Adrenal gland (tissue), 12 donors: ENCODE results near the gene LSS. TPM values are rescaled to one million over a fixed set of nuclear protein-coding genes. Genes with fewer than 3 reads are reported as not detected.
"Not testable (repeated sequence)": the region's sequence is repeated elsewhere in the genome, so short reads cannot be mapped to it uniquely, and the experiment has no call there.

Experiments
- DNase-seq, 7 donors: peaks; one replicate each; pipeline ENCODE4 v3.0.0-alpha.2; 2019 to 2020
- H3K27ac ChIP-seq, 5 donors: fragments of 200-600 bp; sonication (generic) in 4 of 5; 1 replicate in 3 of 5; 2 replicates in 2 of 5; pipeline versions ENCODE4 v1.5.1 to v1.8.0; 2016 to 2020; ENCODE audit warnings: mild to moderate bottlenecking in 1 of 5
- H3K27me3 ChIP-seq: fragments of 200-600 bp; 2 replicates; pipeline ENCODE4 v1.8.0; 2021
- H3K36me3 ChIP-seq, 2 donors: fragments of 200-600 bp; replicated peaks in 1 of 2; 1 replicate in 1 of 2; 2 replicates in 1 of 2; pipeline versions ENCODE4 v1.5.1 to v1.8.0; 2018 to 2022
- H3K4me1 ChIP-seq, 2 donors: fragments of 200-600 bp; replicated peaks in 1 of 2; 1 replicate in 1 of 2; 2 replicates in 1 of 2; pipeline versions ENCODE4 v1.5.1 to v1.8.0; 2018 to 2021
- H3K4me3 ChIP-seq, 4 donors: fragments of 200-600 bp; sonication (generic) in 3 of 4; one replicate each; pipeline ENCODE4 v1.5.1; 2016 to 2018
- H3K9me3 ChIP-seq, 3 donors: fragments of 200-600 bp; sonication (generic) in 1 of 3; replicated peaks in 1 of 3; 1 replicate in 2 of 3; 2 replicates in 1 of 3; pipeline versions ENCODE4 v1.5.1 to v1.8.0; 2016 to 2021
- POLR2A ChIP-seq, 2 donors: fragments of 450-650 bp; IDR thresholded peaks; one replicate each; pipeline ENCODE4 v1.6.1; 2017; ENCODE audit warnings: antibody characterized with exemption in 2 of 2, mild to moderate bottlenecking in 2 of 2, moderate library complexity in 1 of 2
- WGBS, 4 donors: extraction: QIAGEN DNeasy Blood & Tissue Kit in 2 of 4; methylation state at CpG; one replicate each; pipeline versions ENCODE4 v1.1.5 to v1.1.7; 2013 to 2017; 5-methylcytosine and 5-hydroxymethylcytosine counted together
- intact Hi-C, 2 donors: fragments of 100-400 bp; cut with DNase I; formaldehyde crosslinking; loops; one replicate each; pipeline versions ENCODE4 v1.14.1 to v1.15.0; 2022 to 2023
- polyA plus RNA-seq, 3 donors: library from polyadenylated mRNA; stranded (reverse); fragments of 200-250 nt in 2 of 3; fragments of 350-450 nt in 1 of 3; fragmentation: Illumina TruSeq in 1 of 3; extraction: RNeasy Lipid Tissue Mini Kit (QIAGEN cat#74804) in 1 of 3; gene quantifications; one replicate each; pipeline ENCODE4 v1.2.3, GENCODE V29; 2013 to 2014
- total RNA-seq, 9 donors: library from RNA; depleted of rRNA in 4 of 9; stranded (reverse); fragments of >200 nt in 4 of 9; fragments of 120-200 nt in 1 of 9; fragmentation: NEBNext Ultra II Directional in 1 of 9; extraction: Animal tissue kit (Norgen Biotek cat#: 25700) in 1 of 9; gene quantifications; one replicate each; pipeline versions ENCODE4 v1.1.0 to v1.2.4, GENCODE V29; 2013 to 2023
- TF ChIP-seq, protein P1 (sequence below), 6 experiments: fragments of 450-650 bp in 4 of 6; fragments of 200-600 bp in 2 of 6; sonication (generic) in 1 of 6; IDR thresholded peaks; 1 replicate in 5 of 6; 2 replicates in 1 of 6; pipeline versions ENCODE4 v1.5.1 to v1.8.0; 2016 to 2021; ENCODE audit warnings: antibody characterized with exemption in 6 of 6, mild to moderate bottlenecking in 2 of 6, moderate library complexity in 1 of 6
- donor health status: healthy with polysubstance abuse.
- donor health status: Bipolar disorder and iron deficiency.
- donor health status: DM: yes; HTN: yes; CAD: no.
- donor health status: DM: no; HTN: no; CAD: no.
- donor health status: DM: no; HTN: no; CAD: no.
- donor health status: DM: yes; HTN: yes; CAD: no.

LSS gene
- total and polyA plus RNA-seq, 12 donors, result 46.3 to 246 (median 79.8) TPM

DNA sequence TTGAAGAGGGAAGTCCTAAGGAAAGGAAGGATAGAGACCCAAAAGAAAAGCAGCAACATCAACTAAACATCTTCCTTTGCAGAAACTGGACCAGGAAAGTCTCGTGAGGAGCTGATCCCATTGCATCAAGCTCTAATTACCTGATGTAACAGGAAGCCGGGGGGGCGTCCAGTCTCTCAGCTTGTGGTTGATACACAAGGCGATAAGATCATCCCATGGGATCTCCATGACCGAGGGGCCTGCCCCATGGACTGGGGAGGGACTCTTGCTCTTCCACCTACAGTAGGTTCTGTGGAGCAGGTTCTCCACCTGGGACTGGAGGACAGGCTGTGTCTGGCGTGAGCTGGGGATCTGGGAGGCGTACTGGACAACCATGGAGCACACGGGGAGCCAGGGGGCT, 14.8 kb upstream of the LSS start:
- Histone ChIP-seq H3K4me3 (no peak overlapping the region), H3K27me3 (no peaks in the 10 kb centered on the region), H3K4me1 (no peaks in the 10 kb centered on the region), H3K9me3 (no peaks in the 10 kb centered on the region), H3K36me3 (peaks cover 0 to 93% of the 10 kb centered on the region in 2 donors), H3K27ac (no peak overlapping the region)
- 88 to 96% (median 93%) methylated on average over 8 of the region's 8 CpGs for WGBS, 4 donors
- TF ChIP-seq, protein P1, sequence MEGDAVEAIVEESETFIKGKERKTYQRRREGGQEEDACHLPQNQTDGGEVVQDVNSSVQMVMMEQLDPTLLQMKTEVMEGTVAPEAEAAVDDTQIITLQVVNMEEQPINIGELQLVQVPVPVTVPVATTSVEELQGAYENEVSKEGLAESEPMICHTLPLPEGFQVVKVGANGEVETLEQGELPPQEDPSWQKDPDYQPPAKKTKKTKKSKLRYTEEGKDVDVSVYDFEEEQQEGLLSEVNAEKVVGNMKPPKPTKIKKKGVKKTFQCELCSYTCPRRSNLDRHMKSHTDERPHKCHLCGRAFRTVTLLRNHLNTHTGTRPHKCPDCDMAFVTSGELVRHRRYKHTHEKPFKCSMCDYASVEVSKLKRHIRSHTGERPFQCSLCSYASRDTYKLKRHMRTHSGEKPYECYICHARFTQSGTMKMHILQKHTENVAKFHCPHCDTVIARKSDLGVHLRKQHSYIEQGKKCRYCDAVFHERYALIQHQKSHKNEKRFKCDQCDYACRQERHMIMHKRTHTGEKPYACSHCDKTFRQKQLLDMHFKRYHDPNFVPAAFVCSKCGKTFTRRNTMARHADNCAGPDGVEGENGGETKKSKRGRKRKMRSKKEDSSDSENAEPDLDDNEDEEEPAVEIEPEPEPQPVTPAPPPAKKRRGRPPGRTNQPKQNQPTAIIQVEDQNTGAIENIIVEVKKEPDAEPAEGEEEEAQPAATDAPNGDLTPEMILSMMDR (IDR thresholded peaks at IDR 0.05), result no peak
- no peak for TF ChIP-seq POLR2A (IDR thresholded peaks at IDR 0.05)
- no peak for DNase-seq
- intact Hi-C loops, result no loop called here

DNA sequence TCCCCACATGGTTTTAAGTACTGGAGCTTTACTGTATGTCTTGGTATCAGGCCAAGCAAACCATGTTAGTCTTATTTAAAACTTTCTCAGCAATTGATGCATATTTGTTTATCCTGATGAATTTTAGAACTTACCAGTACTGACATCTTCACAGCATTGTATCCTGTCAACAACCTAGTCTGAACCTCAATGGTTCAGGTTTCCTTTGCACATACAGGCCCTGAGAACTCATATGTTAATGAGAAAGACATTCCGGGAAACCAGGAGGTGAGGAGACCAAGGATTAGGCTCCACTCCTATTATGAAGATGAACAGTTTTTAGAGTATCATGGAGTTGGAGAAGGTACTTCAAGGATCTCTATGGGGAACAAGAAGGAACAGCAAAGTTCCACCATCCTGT, 13.0 kb upstream of the LSS start:
- H3K4me1 ChIP-seq, DNase-seq, H3K4me3 ChIP-seq, H3K27ac ChIP-seq, H3K9me3 ChIP-seq, intact Hi-C loops, H3K27me3 ChIP-seq: not testable (repeated sequence)
- 58 to 100% (median 92%) methylated on average over 1 of the region's 1 CpG for WGBS, 4 donors
- peaks cover 0 to 89% of the 10 kb centered on the region in 2 donors for H3K36me3 ChIP-seq

DNA sequence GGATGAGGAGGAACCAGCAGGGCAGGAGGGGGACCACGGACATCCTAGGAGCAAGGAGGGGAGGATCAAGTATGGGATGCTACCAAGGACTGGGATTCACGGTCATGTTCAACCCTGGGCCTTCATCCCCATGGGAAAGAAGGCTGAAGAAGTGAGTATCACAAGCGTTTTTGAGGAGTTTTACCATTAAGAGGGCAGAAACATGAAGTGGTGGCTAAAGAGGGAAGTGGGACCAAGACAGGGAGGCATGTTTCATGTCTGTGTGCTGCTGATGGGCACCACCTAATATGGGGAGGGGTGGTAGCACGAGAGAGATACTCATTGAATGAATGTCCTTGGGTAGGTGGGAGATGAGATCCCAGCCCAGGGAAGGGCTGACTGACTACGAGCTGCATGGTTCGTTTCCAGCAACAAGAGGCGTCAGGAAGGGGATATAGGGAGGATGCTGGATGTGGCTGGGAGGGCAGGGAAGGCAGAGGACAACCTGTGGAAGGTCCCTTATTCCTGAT, 11.3 kb upstream of the LSS start:
- intact Hi-C loops, result no loop called here
- Histone ChIP-seq H3K27ac (no peak overlapping the region), H3K4me1 (no peaks in the 10 kb centered on the region), H3K27me3 (no peaks in the 10 kb centered on the region), H3K36me3 (peaks cover 0 to 89% of the 10 kb centered on the region in 2 donors), H3K9me3 (no peaks in the 10 kb centered on the region), H3K4me3 (no peak overlapping the region)
- TF ChIP-seq POLR2A (IDR thresholded peaks at IDR 0.05), result no peak
- TF ChIP-seq, protein P1 (IDR thresholded peaks at IDR 0.05), result no peak
- no peak for DNase-seq
- WGBS, 4 donors, result 86 to 88% (median 87%) methylated on average over 7 of the region's 7 CpGs

DNA sequence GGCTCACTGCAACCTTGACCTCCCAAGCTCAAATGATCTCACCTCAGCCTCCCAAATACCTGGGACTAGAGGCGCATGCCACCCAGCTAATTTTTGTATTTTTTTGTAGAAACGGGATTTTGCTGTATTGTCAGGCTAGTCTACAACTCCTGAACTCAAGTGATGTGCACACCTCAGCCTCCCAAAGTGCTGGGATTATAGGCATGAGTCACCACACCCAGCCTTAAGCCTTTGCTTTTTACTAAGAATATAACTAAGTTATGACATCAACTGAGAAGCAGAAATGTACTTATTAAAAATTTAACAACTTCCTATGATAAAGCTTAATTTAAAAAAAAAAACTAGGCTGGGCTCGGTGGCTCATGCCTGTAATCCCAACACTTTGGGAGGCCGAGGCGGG, 8.9 kb upstream of the LSS start:
- TF ChIP-seq POLR2A (IDR thresholded peaks at IDR 0.05), result no peak
- TF ChIP-seq, protein P1 (IDR thresholded peaks at IDR 0.05), result no peak
- intact Hi-C loops, result no loop called here
- no peaks in the 10 kb centered on the region for H3K9me3 ChIP-seq
- H3K4me1 ChIP-seq, result no peaks in the 10 kb centered on the region
- WGBS, 4 donors, result 87 to 92% (median 90%) methylated on average over 5 of the region's 5 CpGs
- no peaks in the 10 kb centered on the region for H3K27me3 ChIP-seq
- no peak overlapping the region for H3K4me3 ChIP-seq
- peaks cover 0 to 78% of the 10 kb centered on the region in 2 donors for H3K36me3 ChIP-seq
- no peak for DNase-seq
- no peak overlapping the region for H3K27ac ChIP-seq

DNA sequence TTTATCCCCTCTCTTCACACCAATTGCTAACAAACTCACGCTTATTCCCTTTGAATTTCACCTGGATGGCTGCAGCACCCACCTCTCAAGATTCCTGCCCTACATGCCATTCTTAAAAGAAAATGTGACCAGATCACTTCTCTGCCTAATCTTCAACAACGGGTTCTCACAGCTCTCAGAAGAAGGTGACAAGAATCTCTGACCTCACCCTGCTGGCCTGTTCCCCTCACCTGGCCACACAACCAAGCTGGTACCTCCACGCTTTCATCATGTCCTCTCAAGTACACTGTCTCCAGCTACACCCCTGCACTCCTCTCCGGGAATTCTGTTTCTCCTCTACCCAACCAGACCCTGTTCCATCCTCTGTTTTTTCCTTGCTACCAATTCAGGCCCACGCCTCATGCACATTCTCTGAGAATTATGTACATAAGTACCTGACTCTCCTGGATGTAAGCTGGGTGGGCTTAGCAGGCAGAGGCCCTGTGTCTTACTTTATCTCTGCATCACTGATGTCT, 5.9 kb upstream of the LSS start:
- Histone ChIP-seq H3K27ac (no peak overlapping the region), H3K36me3 (peaks cover 0 to 48% of the 10 kb centered on the region in 2 donors), H3K9me3 (no peaks in the 10 kb centered on the region), H3K4me1 (peaks cover under 1 to 5% of the 10 kb centered on the region in 2 donors), H3K27me3 (no peaks in the 10 kb centered on the region), H3K4me3 (no peak overlapping the region)
- TF ChIP-seq, protein P1 (IDR thresholded peaks at IDR 0.05), result no peak
- TF ChIP-seq POLR2A (IDR thresholded peaks at IDR 0.05), result no peak
- 52 to 78% (median 68%) methylated on average over 5 of the region's 5 CpGs for WGBS, 4 donors
- no peak for DNase-seq
- intact Hi-C loops, result no loop called here
